HEK293 (cell line): Measurements from ENCODE around the gene PGP.

Experiments
- HOXC10 ChIP-seq: sonication (generic); formaldehyde crosslinking; IDR thresholded peaks from 2 replicates; pipeline ENCODE4 v1.8.1; 2023; ENCODE audit warnings: mild to moderate bottlenecking, missing genetic modification reagents
- IKZF3 ChIP-seq: fragments of 450-650 bp; IDR thresholded peaks from 2 replicates; pipeline ENCODE4 v1.5.0; 2018; ENCODE audit warnings: missing biosample characterization, mild to moderate bottlenecking, missing genetic modification characterization, moderate library complexity
- KLF16 ChIP-seq: fragments of 450-650 bp; formaldehyde crosslinking; IDR thresholded peaks from 2 replicates; pipeline ENCODE4 v1.5.1; 2017; ENCODE audit warnings: missing biosample characterization, missing genetic modification characterization
- MZF1 ChIP-seq: fragments of 450-650 bp; formaldehyde crosslinking; IDR thresholded peaks from 2 replicates; pipeline ENCODE4 v1.5.1; 2017; ENCODE audit warnings: missing biosample characterization, missing genetic modification characterization, borderline replicate concordance
- SALL2 ChIP-seq: fragments of 450-650 bp; formaldehyde crosslinking; IDR thresholded peaks from 2 replicates; pipeline ENCODE4 v1.5.0; 2017; ENCODE audit warnings: missing biosample characterization, mild to moderate bottlenecking, missing genetic modification characterization, borderline replicate concordance
- SCRT2 ChIP-seq: fragments of 450-650 bp; formaldehyde crosslinking; IDR thresholded peaks from 2 replicates; pipeline ENCODE4 v1.5.1; 2016; ENCODE audit warnings: missing biosample characterization, missing genetic modification characterization
- ZNF114 ChIP-seq: fragments of 450-650 bp; formaldehyde crosslinking; IDR thresholded peaks from 2 replicates; pipeline ENCODE4 v1.5.0; 2017; ENCODE audit warnings: missing biosample characterization, missing genetic modification characterization
- ZNF140 ChIP-seq: fragments of 450-650 bp; formaldehyde crosslinking; IDR thresholded peaks from 2 replicates; pipeline ENCODE4 v1.5.1; 2016; ENCODE audit warnings: missing biosample characterization, missing genetic modification characterization
- ZNF169 ChIP-seq: fragments of 450-650 bp; formaldehyde crosslinking; IDR thresholded peaks from 2 replicates; pipeline ENCODE4 v1.5.1; 2016; ENCODE audit warnings: missing biosample characterization, missing genetic modification characterization
- ZNF324 ChIP-seq: fragments of 450-650 bp; formaldehyde crosslinking; IDR thresholded peaks from 2 replicates; pipeline ENCODE4 v1.5.1; 2016; ENCODE audit warnings: missing biosample characterization, missing genetic modification characterization
- ZNF350 ChIP-seq: fragments of 450-650 bp; formaldehyde crosslinking; IDR thresholded peaks from 2 replicates; pipeline ENCODE4 v1.5.0; 2017; ENCODE audit warnings: missing biosample characterization, mild to moderate bottlenecking, missing genetic modification characterization
- ZNF433 ChIP-seq: fragments of 450-650 bp; formaldehyde crosslinking; IDR thresholded peaks from 2 replicates; pipeline ENCODE4 v1.5.1; 2016; ENCODE audit warnings: missing biosample characterization, missing genetic modification characterization, low read depth
- ZNF530 ChIP-seq: fragments of 450-650 bp; formaldehyde crosslinking; IDR thresholded peaks from 2 replicates; pipeline ENCODE4 v1.5.1; 2016; ENCODE audit warnings: low read depth, missing biosample characterization, missing genetic modification characterization
- ZNF600 ChIP-seq: fragments of 450-650 bp; formaldehyde crosslinking; IDR thresholded peaks from 2 replicates; pipeline ENCODE4 v1.5.1; 2016; ENCODE audit warnings: missing biosample characterization, missing genetic modification characterization
- ZNF664 ChIP-seq: fragments of 450-650 bp; formaldehyde crosslinking; IDR thresholded peaks from 2 replicates; pipeline ENCODE4 v1.5.1; 2016; ENCODE audit warnings: missing biosample characterization, missing genetic modification characterization
- ZNF776 ChIP-seq: fragments of 450-650 bp; formaldehyde crosslinking; IDR thresholded peaks from 2 replicates; pipeline ENCODE4 v1.5.0; 2017; ENCODE audit warnings: missing biosample characterization, missing genetic modification characterization, borderline replicate concordance
- ZSCAN30 ChIP-seq: fragments of 450-650 bp; IDR thresholded peaks from 2 replicates; pipeline ENCODE4 v1.5.1; 2018; ENCODE audit warnings: missing biosample characterization, mild to moderate bottlenecking, missing genetic modification characterization, moderate library complexity
- TF ChIP-seq, protein P1 (sequence below): fragments of 450-650 bp; formaldehyde crosslinking; IDR thresholded peaks from 2 replicates; pipeline ENCODE4 v1.5.1; 2016; ENCODE audit warnings: missing biosample characterization, missing genetic modification characterization
- TF ChIP-seq, protein P2 (sequence below): fragments of 450-650 bp; formaldehyde crosslinking; IDR thresholded peaks from 2 replicates; pipeline ENCODE4 v1.5.1; 2016; ENCODE audit warnings: missing biosample characterization, missing genetic modification characterization
- TF ChIP-seq, protein P3 (sequence below): fragments of 450-650 bp; formaldehyde crosslinking; IDR thresholded peaks from 2 replicates; pipeline ENCODE4 v1.5.1; 2016; ENCODE audit warnings: missing biosample characterization, missing genetic modification characterization
- TF ChIP-seq, protein P4 (sequence below): fragments of 450-650 bp; formaldehyde crosslinking; IDR thresholded peaks from 2 replicates; pipeline ENCODE4 v1.5.1; 2016; ENCODE audit warnings: missing biosample characterization, missing genetic modification characterization
- TF ChIP-seq, protein P5 (sequence below): sonication (generic); formaldehyde crosslinking; IDR thresholded peaks from 2 replicates; pipeline ENCODE4 v1.8.1; 2022; ENCODE audit warnings: mild to moderate bottlenecking, moderate library complexity, missing genetic modification reagents
- TF ChIP-seq, protein P6 (sequence below): fragments of 450-650 bp; IDR thresholded peaks from 2 replicates; pipeline ENCODE4 v1.5.1; 2018; ENCODE audit warnings: missing biosample characterization, mild to moderate bottlenecking, missing genetic modification characterization
- TF ChIP-seq, protein P7 (sequence below): fragments of 450-650 bp; formaldehyde crosslinking; IDR thresholded peaks from 2 replicates; pipeline ENCODE4 v1.5.1; 2016; ENCODE audit warnings: missing biosample characterization, missing genetic modification characterization
- TF ChIP-seq, protein P8 (sequence below): fragments of 450-650 bp; formaldehyde crosslinking; IDR thresholded peaks from 2 replicates; pipeline ENCODE4 v1.5.1; 2016; ENCODE audit warnings: missing biosample characterization, missing genetic modification characterization

The PGP gene

DNA sequence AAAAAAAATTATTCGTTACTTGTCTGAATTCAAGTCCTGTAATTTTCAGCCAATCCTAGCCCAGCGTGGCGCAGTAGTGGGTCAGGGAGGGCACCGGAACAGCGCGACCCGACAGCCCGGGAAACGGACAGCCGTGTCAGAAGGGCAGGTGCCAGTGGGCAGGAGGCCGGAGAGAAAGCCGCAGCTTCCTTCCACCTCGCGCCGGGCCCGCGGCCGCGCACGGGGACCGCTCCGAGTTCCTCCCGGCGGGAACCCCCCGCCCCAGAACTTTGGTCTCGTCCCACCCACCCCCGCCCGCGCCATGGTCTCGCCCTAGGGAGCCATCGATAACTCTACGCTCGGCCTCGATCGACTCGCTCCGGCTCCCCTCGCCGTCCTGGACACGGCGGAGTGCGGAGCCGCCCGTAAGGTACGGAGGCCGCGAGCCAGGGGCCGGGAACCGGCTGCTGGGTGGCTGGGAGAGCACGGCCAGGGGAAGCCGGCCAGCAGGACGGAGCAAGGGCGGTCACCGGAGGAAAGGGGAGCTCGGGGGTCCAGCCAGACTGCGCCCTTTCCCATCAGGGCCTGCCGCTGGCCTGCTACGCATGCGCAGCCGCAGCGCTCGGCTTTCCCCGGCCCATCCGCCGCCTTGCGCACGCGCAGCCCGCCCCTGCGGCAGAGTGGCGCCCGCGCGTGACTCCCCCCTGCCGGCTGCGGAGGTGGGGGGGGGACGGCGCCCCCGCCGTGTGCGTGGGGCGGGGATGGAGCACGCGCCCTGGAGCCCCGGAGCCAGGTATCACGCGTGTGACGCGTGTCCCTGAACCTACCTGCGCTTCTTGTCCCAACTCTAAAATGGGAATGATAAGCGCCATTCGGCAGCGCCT is 9.3 kb downstream of the PGP start, which contains the start of gene MLST8 (continued):
- TF ChIP-seq, protein P1, sequence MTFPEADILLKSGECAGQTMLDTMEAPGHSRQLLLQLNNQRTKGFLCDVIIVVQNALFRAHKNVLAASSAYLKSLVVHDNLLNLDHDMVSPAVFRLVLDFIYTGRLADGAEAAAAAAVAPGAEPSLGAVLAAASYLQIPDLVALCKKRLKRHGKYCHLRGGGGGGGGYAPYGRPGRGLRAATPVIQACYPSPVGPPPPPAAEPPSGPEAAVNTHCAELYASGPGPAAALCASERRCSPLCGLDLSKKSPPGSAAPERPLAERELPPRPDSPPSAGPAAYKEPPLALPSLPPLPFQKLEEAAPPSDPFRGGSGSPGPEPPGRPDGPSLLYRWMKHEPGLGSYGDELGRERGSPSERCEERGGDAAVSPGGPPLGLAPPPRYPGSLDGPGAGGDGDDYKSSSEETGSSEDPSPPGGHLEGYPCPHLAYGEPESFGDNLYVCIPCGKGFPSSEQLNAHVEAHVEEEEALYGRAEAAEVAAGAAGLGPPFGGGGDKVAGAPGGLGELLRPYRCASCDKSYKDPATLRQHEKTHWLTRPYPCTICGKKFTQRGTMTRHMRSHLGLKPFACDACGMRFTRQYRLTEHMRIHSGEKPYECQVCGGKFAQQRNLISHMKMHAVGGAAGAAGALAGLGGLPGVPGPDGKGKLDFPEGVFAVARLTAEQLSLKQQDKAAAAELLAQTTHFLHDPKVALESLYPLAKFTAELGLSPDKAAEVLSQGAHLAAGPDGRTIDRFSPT (tag by site-specific recombination) = peak; percentile 63; the same call in 1 of the 2 replicates
- 0 out of 2 replicates have a peak, but pooled peaks have one; percentile 9 for TF ChIP-seq HOXC10
- no peak for TF ChIP-seq ZNF114 (tag by site-specific recombination)
- TF ChIP-seq ZNF664 (tag by site-specific recombination) = no peak
- no peak; the same call in 1 of the 2 replicates for TF ChIP-seq SALL2 (tag by site-specific recombination)
- TF ChIP-seq, protein P2, sequence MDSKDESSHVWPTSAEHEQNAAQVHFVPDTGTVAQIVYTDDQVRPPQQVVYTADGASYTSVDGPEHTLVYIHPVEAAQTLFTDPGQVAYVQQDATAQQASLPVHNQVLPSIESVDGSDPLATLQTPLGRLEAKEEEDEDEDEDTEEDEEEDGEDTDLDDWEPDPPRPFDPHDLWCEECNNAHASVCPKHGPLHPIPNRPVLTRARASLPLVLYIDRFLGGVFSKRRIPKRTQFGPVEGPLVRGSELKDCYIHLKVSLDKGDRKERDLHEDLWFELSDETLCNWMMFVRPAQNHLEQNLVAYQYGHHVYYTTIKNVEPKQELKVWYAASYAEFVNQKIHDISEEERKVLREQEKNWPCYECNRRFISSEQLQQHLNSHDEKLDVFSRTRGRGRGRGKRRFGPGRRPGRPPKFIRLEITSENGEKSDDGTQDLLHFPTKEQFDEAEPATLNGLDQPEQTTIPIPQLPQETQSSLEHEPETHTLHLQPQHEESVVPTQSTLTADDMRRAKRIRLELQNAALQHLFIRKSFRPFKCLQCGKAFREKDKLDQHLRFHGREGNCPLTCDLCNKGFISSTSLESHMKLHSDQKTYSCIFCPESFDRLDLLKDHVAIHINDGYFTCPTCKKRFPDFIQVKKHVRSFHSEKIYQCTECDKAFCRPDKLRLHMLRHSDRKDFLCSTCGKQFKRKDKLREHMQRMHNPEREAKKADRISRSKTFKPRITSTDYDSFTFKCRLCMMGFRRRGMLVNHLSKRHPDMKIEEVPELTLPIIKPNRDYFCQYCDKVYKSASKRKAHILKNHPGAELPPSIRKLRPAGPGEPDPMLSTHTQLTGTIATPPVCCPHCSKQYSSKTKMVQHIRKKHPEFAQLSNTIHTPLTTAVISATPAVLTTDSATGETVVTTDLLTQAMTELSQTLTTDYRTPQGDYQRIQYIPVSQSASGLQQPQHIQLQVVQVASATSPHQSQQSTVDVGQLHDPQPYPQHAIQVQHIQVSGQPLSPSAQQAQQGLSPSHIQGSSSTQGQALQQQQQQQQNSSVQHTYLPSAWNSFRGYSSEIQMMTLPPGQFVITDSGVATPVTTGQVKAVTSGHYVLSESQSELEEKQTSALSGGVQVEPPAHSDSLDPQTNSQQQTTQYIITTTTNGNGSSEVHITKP (tag by site-specific recombination) = peak; percentile 99
- TF ChIP-seq, protein P3, sequence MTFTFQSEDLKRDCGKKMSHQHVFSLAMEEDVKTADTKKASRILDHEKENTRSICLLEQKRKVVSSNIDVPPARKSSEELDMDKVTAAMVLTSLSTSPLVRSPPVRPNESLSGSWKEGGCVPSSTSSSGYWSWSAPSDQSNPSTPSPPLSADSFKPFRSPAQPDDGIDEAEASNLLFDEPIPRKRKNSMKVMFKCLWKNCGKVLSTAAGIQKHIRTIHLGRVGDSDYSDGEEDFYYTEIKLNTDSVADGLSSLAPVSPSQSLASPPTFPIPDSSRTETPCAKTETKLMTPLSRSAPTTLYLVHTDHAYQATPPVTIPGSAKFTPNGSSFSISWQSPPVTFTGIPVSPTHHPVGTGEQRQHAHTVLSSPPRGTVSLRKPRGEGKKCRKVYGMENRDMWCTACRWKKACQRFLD (tag by site-specific recombination) = no peak
- TF ChIP-seq, protein P4, sequence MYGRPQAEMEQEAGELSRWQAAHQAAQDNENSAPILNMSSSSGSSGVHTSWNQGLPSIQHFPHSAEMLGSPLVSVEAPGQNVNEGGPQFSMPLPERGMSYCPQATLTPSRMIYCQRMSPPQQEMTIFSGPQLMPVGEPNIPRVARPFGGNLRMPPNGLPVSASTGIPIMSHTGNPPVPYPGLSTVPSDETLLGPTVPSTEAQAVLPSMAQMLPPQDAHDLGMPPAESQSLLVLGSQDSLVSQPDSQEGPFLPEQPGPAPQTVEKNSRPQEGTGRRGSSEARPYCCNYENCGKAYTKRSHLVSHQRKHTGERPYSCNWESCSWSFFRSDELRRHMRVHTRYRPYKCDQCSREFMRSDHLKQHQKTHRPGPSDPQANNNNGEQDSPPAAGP (tag by site-specific recombination) = peak; percentile 88
- no peak for TF ChIP-seq ZNF140 (tag by site-specific recombination)
- TF ChIP-seq KLF16 (tag by site-specific recombination) = no peak; the same call in 1 of the 2 replicates
- no peak for TF ChIP-seq ZNF433 (tag by site-specific recombination)
- TF ChIP-seq, protein P5, sequence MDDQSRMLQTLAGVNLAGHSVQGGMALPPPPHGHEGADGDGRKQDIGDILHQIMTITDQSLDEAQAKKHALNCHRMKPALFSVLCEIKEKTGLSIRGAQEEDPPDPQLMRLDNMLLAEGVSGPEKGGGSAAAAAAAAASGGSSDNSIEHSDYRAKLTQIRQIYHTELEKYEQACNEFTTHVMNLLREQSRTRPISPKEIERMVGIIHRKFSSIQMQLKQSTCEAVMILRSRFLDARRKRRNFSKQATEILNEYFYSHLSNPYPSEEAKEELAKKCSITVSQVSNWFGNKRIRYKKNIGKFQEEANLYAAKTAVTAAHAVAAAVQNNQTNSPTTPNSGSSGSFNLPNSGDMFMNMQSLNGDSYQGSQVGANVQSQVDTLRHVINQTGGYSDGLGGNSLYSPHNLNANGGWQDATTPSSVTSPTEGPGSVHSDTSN = peak; percentile 41; the same call in 1 of the 2 replicates
- peak; percentile 86; the same call in 1 of the 2 replicates for TF ChIP-seq ZNF324
- no peak for TF ChIP-seq ZNF350
- TF ChIP-seq ZSCAN30 = peak; percentile 60; the same call in 1 of the 2 replicates
- TF ChIP-seq, protein P6, sequence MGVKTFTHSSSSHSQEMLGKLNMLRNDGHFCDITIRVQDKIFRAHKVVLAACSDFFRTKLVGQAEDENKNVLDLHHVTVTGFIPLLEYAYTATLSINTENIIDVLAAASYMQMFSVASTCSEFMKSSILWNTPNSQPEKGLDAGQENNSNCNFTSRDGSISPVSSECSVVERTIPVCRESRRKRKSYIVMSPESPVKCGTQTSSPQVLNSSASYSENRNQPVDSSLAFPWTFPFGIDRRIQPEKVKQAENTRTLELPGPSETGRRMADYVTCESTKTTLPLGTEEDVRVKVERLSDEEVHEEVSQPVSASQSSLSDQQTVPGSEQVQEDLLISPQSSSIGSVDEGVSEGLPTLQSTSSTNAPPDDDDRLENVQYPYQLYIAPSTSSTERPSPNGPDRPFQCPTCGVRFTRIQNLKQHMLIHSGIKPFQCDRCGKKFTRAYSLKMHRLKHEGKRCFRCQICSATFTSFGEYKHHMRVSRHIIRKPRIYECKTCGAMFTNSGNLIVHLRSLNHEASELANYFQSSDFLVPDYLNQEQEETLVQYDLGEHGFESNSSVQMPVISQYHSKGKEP (tag by site-specific recombination) = no peak
- TF ChIP-seq, protein P7, sequence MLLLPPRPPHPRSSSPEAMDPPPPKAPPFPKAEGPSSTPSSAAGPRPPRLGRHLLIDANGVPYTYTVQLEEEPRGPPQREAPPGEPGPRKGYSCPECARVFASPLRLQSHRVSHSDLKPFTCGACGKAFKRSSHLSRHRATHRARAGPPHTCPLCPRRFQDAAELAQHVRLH = no peak
- TF ChIP-seq SCRT2 (tag by site-specific recombination) = no peak
- no peak for TF ChIP-seq ZNF169 (tag by site-specific recombination)
- no peak for TF ChIP-seq ZNF776 (tag by site-specific recombination)
- TF ChIP-seq IKZF3 (tag by site-specific recombination) = no peak; the same call in 1 of the 2 replicates
- TF ChIP-seq, protein P8, sequence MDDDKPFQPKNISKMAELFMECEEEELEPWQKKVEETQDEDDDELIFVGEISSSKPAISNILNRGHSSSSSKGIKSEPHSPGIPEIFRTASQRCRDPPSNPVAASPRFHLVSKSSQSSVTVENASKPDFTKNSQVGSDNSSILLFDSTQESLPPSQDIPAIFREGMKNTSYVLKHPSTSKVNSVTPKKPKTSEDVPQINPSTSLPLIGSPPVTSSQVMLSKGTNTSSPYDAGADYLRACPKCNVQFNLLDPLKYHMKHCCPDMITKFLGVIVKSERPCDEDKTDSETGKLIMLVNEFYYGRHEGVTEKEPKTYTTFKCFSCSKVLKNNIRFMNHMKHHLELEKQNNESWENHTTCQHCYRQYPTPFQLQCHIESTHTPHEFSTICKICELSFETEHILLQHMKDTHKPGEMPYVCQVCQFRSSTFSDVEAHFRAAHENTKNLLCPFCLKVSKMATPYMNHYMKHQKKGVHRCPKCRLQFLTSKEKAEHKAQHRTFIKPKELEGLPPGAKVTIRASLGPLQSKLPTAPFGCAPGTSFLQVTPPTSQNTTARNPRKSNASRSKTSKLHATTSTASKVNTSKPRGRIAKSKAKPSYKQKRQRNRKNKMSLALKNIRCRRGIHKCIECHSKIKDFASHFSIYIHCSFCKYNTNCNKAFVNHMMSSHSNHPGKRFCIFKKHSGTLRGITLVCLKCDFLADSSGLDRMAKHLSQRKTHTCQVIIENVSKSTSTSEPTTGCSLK (tag by site-specific recombination) = no peak
- TF ChIP-seq ZNF530 = no peak
- TF ChIP-seq ZNF600 (tag by site-specific recombination) = peak; percentile 93
- no peak for TF ChIP-seq MZF1
